Endothelial cell of umbilical vein (primary cell): ENCODE data around the gene KIF23. TPM values are rescaled to one million over a fixed set of nuclear protein-coding genes. Genes with fewer than 3 reads are reported as not detected.

ENCODE experiments used
- BruUV-seq: library from RNA; stranded (reverse); fragments of 400-500 nt; replicated peaks from 2 replicates; lab custom pipeline; 2021; lab: Mats Ljungman, UMichigan
- CTCF ChIA-PET: fragments of 300-600, 350-600 bp; sonication (Branson Sonifier 250); formaldehyde crosslinking; loops from one replicate; lab custom pipeline; 2021; ENCODE audit warnings: antibody characterized with exemption, inconsistent platforms; lab: Charles Lee
- POLR2A ChIA-PET: fragments of 300-600, 350-600 bp; sonication (Branson Sonifier 250); formaldehyde crosslinking; loops from one replicate; lab custom pipeline; 2021; ENCODE audit warnings: antibody characterized with exemption, inconsistent platforms; lab: Charles Lee
- DNase-seq: peaks from one replicate; pipeline ENCODE4 v3.0.0-alpha.2; 2011; ENCODE audit warnings: low read depth, low spot score
- FAIRE-seq: peaks from 2 replicates; lab custom pipeline; 2011; peaks lifted over from hg19 to GRCh38; lab: Jason Lieb, UNC
- H2AFZ ChIP-seq: 2 replicates; pipeline ENCODE4 v1.6.0; 2012; ENCODE audit warnings: low read depth, low read length, control low read depth, inconsistent platforms
- H3K27ac ChIP-seq: 2 replicates; pipeline ENCODE4 v1.5.1; 2011; ENCODE audit warnings: low read depth, mild to moderate bottlenecking, control low read depth, low read length, moderate library complexity; ENCODE audit not compliant: insufficient read depth
- H3K27me3 ChIP-seq, 2 experiments: 2 replicates each; pipeline versions ENCODE4 v1.6.0 to v1.6.1; 2011; ENCODE audit warnings: low read length in 2 of 2, mixed read lengths in 1 of 2; ENCODE audit not compliant: control insufficient read depth in 2 of 2, insufficient read depth in 2 of 2
- H3K36me3 ChIP-seq, 2 experiments: 2 replicates in 1 of 2; 3 replicates in 1 of 2; pipeline ENCODE4 v1.5.1; 2011; ENCODE audit warnings: low read length in 2 of 2, mild to moderate bottlenecking in 1 of 2, moderate library complexity in 1 of 2; ENCODE audit not compliant: control insufficient read depth in 2 of 2, insufficient read depth in 2 of 2; ENCODE audit errors: extremely low read depth in 1 of 2
- H3K4me1 ChIP-seq: 3 replicates; pipeline ENCODE4 v1.5.1; 2011; ENCODE audit warnings: mild to moderate bottlenecking, low read length; ENCODE audit not compliant: control insufficient read depth, insufficient read depth; ENCODE audit errors: extremely low read depth
- H3K4me2 ChIP-seq: 2 replicates; pipeline ENCODE4 v1.6.1; 2011; ENCODE audit warnings: low read length, control low read depth, mixed read lengths; ENCODE audit not compliant: insufficient read depth
- H3K4me3 ChIP-seq, 3 experiments: fragments of 200-600 bp in 1 of 3; sonication (generic), shearing (Covaris generic) in 1 of 3; replicated peaks in 1 of 3; 2 replicates each; pipeline ENCODE4 v1.5.1; 2011 to 2016; ENCODE audit warnings: control low read depth in 3 of 3, low read length in 3 of 3, mild to moderate bottlenecking in 2 of 3, inconsistent platforms in 1 of 3, low read depth in 1 of 3, moderate library complexity in 1 of 3; ENCODE audit not compliant: insufficient read depth in 1 of 3
- H3K79me2 ChIP-seq: 2 replicates; pipeline ENCODE4 v1.6.0; 2012; ENCODE audit warnings: low read length, inconsistent platforms; ENCODE audit not compliant: control insufficient read depth, insufficient read depth
- H3K9ac ChIP-seq: replicated peaks from 2 replicates; pipeline ENCODE3; 2011; ENCODE audit warnings: low read length, control low read depth; ENCODE audit not compliant: insufficient read depth; ENCODE audit errors: extremely low read depth
- H3K9me1 ChIP-seq: replicated peaks from 3 replicates; pipeline ENCODE4 v1.6.0; 2011; ENCODE audit warnings: mild to moderate bottlenecking, low read length; ENCODE audit not compliant: control insufficient read depth, insufficient read depth; ENCODE audit errors: extremely low read depth
- H3K9me3 ChIP-seq: replicated peaks from 2 replicates; pipeline ENCODE4 v1.5.1; 2012; ENCODE audit warnings: low read length, inconsistent platforms; ENCODE audit not compliant: control insufficient read depth, insufficient read depth
- H4K20me1 ChIP-seq: replicated peaks from 2 replicates; pipeline ENCODE3; 2011; ENCODE audit warnings: mild to moderate bottlenecking, low read length; ENCODE audit not compliant: control insufficient read depth, insufficient read depth; ENCODE audit errors: extremely low read depth
- EZH2 ChIP-seq: IDR thresholded peaks from 2 replicates; pipeline ENCODE4 v1.6.1; 2012; ENCODE audit warnings: borderline replicate concordance, low read depth, mild to moderate bottlenecking, moderate library complexity, low read length, inconsistent platforms; ENCODE audit not compliant: severe bottlenecking
- FOS ChIP-seq: IDR thresholded peaks from 2 replicates; pipeline ENCODE4 v1.6.1; 2011; ENCODE audit warnings: mild to moderate bottlenecking, low read length, moderate library complexity, borderline replicate concordance; ENCODE audit not compliant: insufficient read depth
- GATA2 ChIP-seq: IDR thresholded peaks from 2 replicates; pipeline ENCODE4 v1.7.0; 2011; ENCODE audit warnings: low read depth, mild to moderate bottlenecking, moderate library complexity, mixed read lengths, low read length; ENCODE audit not compliant: insufficient read length, insufficient read depth
- JUN ChIP-seq: IDR thresholded peaks from 2 replicates; pipeline ENCODE4 v1.6.1; 2011; ENCODE audit warnings: borderline replicate concordance, low read depth; ENCODE audit not compliant: insufficient read length, insufficient read depth
- MAX ChIP-seq: IDR thresholded peaks from 2 replicates; pipeline ENCODE4 v1.6.1; 2011; ENCODE audit not compliant: insufficient read depth, insufficient read length
- MYC ChIP-seq: IDR thresholded peaks from one replicate; pipeline ENCODE4 v1.6.1; 2011; ENCODE audit warnings: mild to moderate bottlenecking, low read depth, low read length
- POLR2A ChIP-seq: IDR thresholded peaks from 2 replicates; pipeline ENCODE4 v1.6.1; 2012; ENCODE audit warnings: low read depth, mild to moderate bottlenecking, control low read depth, low read length
- POLR2AphosphoS5 ChIP-seq: IDR thresholded peaks from 2 replicates; pipeline ENCODE4 v1.6.1; 2012; ENCODE audit warnings: low read depth, mild to moderate bottlenecking, control low read depth, low read length, moderate library complexity; ENCODE audit not compliant: insufficient read depth
- dilution Hi-C: fragments of 300-500 bp; cut with MboI; formaldehyde crosslinking; loops from one replicate; pipeline ENCODE4 v1.15.0; 2019; ENCODE audit warnings: low sequenced_read_pairs; ENCODE audit not compliant: extremely low pct_ligation_motif_present
- intact Hi-C: fragments of 100-400 bp; cut with micrococcal nuclease; formaldehyde crosslinking; loops from one replicate; pipeline ENCODE4 v1.10.0; 2022
- polyA plus RNA-seq, 4 experiments: library from polyadenylated mRNA; depleted of rRNA in 3 of 4; stranded (reverse) in 3 of 4; unstranded in 1 of 4; fragments of >200 nt; gene quantifications; 2 replicates each; pipeline versions ENCODE4 v1.2.1 to v1.2.3, GENCODE V29; 2011 to 2012; ENCODE audit warnings: missing spikeins in 1 of 4
- total RNA-seq: library from RNA; stranded (reverse); gene quantifications from 2 replicates; pipeline ENCODE4 v1.2.3, GENCODE V29; 2021
- TF ChIP-seq, protein P1 (sequence below), 2 donors: IDR thresholded peaks; 1 replicate in 1 of 2; 2 replicates in 1 of 2; pipeline ENCODE4 v1.5.1; 2011; ENCODE audit warnings: low read length in 2 of 2, mild to moderate bottlenecking in 2 of 2, moderate library complexity in 2 of 2, control low read depth in 1 of 2, inconsistent platforms in 1 of 2, low read depth in 1 of 2; ENCODE audit not compliant: insufficient read depth in 1 of 2; ENCODE audit errors: extremely low read depth in 1 of 2

The KIF23 gene
- total and polyA plus RNA-seq, 2 donors (not counting 3 experiments of a cell fraction or from before 2014, with no cell fraction given), result 25.4 to 64.7 TPM

- Histone ChIP-seq H3K9ac (no peak overlapping the region), H3K79me2 (no peaks in the 10 kb centered on the region), H3K4me2 (no peak overlapping the region), H3K9me1 (no peaks in the 10 kb centered on the region), H3K27ac (no peak overlapping the region), H3K27me3 (peaks cover 0 to 1% of the 10 kb centered on the region in 2 experiments), H3K9me3 (no peaks in the 10 kb centered on the region), H4K20me1 (no peaks in the 10 kb centered on the region), H3K4me3 (no peak overlapping the region), H2AFZ (no peak overlapping the region), H3K36me3 (no peaks in the 10 kb centered on the region), H3K4me1 (no peaks in the 10 kb centered on the region)
- TF ChIP-seq EZH2 (no peak), POLR2A (no peak), POLR2AphosphoS5 (no peak), MYC (no peak), FOS (no peak), GATA2 (no peak), MAX (no peak), JUN (no peak)
- TF ChIP-seq, protein P1, sequence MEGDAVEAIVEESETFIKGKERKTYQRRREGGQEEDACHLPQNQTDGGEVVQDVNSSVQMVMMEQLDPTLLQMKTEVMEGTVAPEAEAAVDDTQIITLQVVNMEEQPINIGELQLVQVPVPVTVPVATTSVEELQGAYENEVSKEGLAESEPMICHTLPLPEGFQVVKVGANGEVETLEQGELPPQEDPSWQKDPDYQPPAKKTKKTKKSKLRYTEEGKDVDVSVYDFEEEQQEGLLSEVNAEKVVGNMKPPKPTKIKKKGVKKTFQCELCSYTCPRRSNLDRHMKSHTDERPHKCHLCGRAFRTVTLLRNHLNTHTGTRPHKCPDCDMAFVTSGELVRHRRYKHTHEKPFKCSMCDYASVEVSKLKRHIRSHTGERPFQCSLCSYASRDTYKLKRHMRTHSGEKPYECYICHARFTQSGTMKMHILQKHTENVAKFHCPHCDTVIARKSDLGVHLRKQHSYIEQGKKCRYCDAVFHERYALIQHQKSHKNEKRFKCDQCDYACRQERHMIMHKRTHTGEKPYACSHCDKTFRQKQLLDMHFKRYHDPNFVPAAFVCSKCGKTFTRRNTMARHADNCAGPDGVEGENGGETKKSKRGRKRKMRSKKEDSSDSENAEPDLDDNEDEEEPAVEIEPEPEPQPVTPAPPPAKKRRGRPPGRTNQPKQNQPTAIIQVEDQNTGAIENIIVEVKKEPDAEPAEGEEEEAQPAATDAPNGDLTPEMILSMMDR (IDR thresholded peaks at IDR 0.05; ENCODE audit: extremely low read depth in 1 of 2, insufficient read depth in 1 of 2, low read depth in 1 of 2, low read length in 2 of 2), result no peak
- no TSS peak for BruUV-seq
- ChIA-PET POLR2A (no interaction called here), CTCF (interaction anchor here (1.0 to 4.1 kb wide), 2 partner anchors 19 to 110 kb away, joined by 4 to 18 read pairs; no protein-coding TSS in a partner anchor)
- DNase-seq, result no peak
- dilution Hi-C loops (no loop called here), intact Hi-C loops (no loop called here)
- FAIRE-seq, result no peak
These were observed 38.9 kb upstream of the KIF23 start for GRCh38 chr15:69375151-69375790.
